ENCODE results near the gene GRAMD2A. TPM values are rescaled to one million over a fixed set of nuclear protein-coding genes. Genes with fewer than 3 reads are reported as not detected.

GRAMD2A gene
- total RNA-seq, 4 donors from 2014 or later = 0.67 to 4.1 TPM; not detected in 2

- DNase-seq = no peak
- Histone ChIP-seq H3K4me3 (no peak overlapping the region), H3K36me3 (no peaks in the 10 kb centered on the region), H3K27me3 (no peaks in the 10 kb centered on the region), H3K4me1 (no peaks in the 10 kb centered on the region), H3K9me3 (no peaks in the 10 kb centered on the region), H3K27ac (peak overlapping the region; percentile 18 to 64)
- intact Hi-C loops (cut with DNase I; ENCODE audit: low total_unique reads) = no loop called here
- TF ChIP-seq CTCF (IDR thresholded peaks at IDR 0.05) = no peak
- TF ChIP-seq POLR2A (IDR thresholded peaks at IDR 0.05) = no peak
Observed at GRCh38 chr15:72237853-72238224, 40.3 kb upstream of the GRAMD2A start.

GRCh38 chr15:72237029-72237852 is 39.7 kb upstream of the GRAMD2A start:
- DNase-seq = peak; percentile 57 to 63
- H3K9me3 ChIP-seq = no peaks in the 10 kb centered on the region
- no peaks in the 10 kb centered on the region for H3K36me3 ChIP-seq
- intact Hi-C loops (cut with DNase I; ENCODE audit: low total_unique reads) = no loop called here
- no peak overlapping the region for H3K4me3 ChIP-seq
- H3K27ac ChIP-seq = peak overlapping the region; percentile 18 to 64
- TF ChIP-seq POLR2A (IDR thresholded peaks at IDR 0.05) = no peak
- no peak for TF ChIP-seq CTCF (IDR thresholded peaks at IDR 0.05)
- no peaks in the 10 kb centered on the region for H3K27me3 ChIP-seq
- no peaks in the 10 kb centered on the region for H3K4me1 ChIP-seq

GRCh38 chr15:72236381-72237003 is 38.9 kb upstream of the GRAMD2A start:
- H3K4me1 ChIP-seq = no peaks in the 10 kb centered on the region
- no peaks in the 10 kb centered on the region for H3K36me3 ChIP-seq
- H3K4me3 ChIP-seq = no peak overlapping the region
- no peak for DNase-seq
- H3K27ac ChIP-seq = peak overlapping the region in 1 of 2 donors; percentile 64
- no peaks in the 10 kb centered on the region for H3K9me3 ChIP-seq
- no peaks in the 10 kb centered on the region for H3K27me3 ChIP-seq
- TF ChIP-seq POLR2A (IDR thresholded peaks at IDR 0.05) (no peak), CTCF (IDR thresholded peaks at IDR 0.05) (no peak)
- intact Hi-C loops (cut with DNase I; ENCODE audit: low total_unique reads) = no loop called here

GRCh38 chr15:72235298-72235697 is 37.7 kb upstream of the GRAMD2A start:
- no peak for TF ChIP-seq POLR2A (IDR thresholded peaks at IDR 0.05)
- TF ChIP-seq CTCF (IDR thresholded peaks at IDR 0.05) = no peak
- Histone ChIP-seq H3K4me3 (no peak overlapping the region), H3K36me3 (no peaks in the 10 kb centered on the region), H3K27ac (no peak overlapping the region), H3K9me3 (no peaks in the 10 kb centered on the region), H3K4me1 (no peaks in the 10 kb centered on the region), H3K27me3 (no peaks in the 10 kb centered on the region)
- DNase-seq = no peak
- intact Hi-C loops (cut with DNase I; ENCODE audit: low total_unique reads) = no loop called here

GRCh38 chr15:72233769-72234168 is 36.2 kb upstream of the GRAMD2A start:
- TF ChIP-seq CTCF (IDR thresholded peaks at IDR 0.05) (no peak), POLR2A (IDR thresholded peaks at IDR 0.05) (no peak)
- no peak for DNase-seq
- peaks cover 0 to 3% of the 10 kb centered on the region in 2 donors for H3K4me1 ChIP-seq
- no peak overlapping the region for H3K4me3 ChIP-seq
- H3K27ac ChIP-seq = no peak overlapping the region
- intact Hi-C loops (cut with DNase I; ENCODE audit: low total_unique reads) = no loop called here
- H3K27me3 ChIP-seq = no peaks in the 10 kb centered on the region
- no peaks in the 10 kb centered on the region for H3K9me3 ChIP-seq
- H3K36me3 ChIP-seq = no peaks in the 10 kb centered on the region

Measured in uterus (tissue), 4 donors.